ENCODE data around the gene LPGAT1. TPM values are rescaled to one million over a fixed set of nuclear protein-coding genes. Genes with fewer than 3 reads are reported as not detected.
A peak's percentile ranks its signal among the peaks of the same experiment; 100 is the strongest.
"Not testable (repeated sequence)": the region's sequence is repeated elsewhere in the genome, so short reads cannot be mapped to it uniquely, and the experiment has no call there.

LPGAT1 gene, protein sequence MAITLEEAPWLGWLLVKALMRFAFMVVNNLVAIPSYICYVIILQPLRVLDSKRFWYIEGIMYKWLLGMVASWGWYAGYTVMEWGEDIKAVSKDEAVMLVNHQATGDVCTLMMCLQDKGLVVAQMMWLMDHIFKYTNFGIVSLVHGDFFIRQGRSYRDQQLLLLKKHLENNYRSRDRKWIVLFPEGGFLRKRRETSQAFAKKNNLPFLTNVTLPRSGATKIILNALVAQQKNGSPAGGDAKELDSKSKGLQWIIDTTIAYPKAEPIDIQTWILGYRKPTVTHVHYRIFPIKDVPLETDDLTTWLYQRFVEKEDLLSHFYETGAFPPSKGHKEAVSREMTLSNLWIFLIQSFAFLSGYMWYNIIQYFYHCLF
- 18.0 TPM for total RNA-seq

DNA sequence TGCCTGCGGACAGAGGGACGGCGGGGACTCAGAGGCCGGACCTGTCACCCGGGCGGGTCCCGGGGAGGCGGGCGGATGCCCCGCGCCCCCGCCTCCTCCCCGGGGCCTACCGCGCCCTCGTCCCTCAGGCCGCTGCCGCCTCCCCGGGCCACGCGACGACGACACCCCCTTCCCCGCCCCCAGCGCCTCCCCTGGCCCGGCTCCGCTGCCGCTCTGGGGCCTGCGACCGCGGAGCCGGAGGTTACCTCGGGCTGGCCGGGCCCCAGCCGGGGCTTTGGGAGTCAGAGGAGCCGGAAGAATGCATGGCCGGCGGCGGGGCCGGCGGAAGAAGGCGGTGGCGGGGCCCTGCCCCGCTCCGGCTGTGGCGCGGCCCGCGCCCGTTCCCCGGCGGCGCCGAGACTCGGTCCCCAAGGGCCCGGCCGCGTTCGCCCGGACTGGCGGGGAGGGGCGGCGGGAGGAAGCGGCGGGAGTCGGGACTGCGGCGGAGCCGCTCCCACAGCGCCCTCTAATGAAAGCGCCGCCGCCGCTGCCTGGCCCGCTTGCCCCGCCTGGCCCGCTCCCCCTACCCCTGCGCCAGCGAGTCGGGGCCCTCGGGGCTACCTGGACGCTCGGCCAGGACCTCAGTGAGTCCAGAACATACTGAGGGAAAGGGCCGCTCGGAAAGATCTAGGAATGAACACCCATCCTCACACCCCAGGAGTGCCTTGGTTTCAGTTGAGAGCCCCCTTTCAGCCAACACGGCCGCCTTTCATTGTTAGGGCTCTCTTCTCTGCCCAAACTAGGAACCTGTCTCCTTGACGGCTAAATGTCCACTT, at the start of gene LPGAT1:
TSS of gene LPGAT1 (minus strand) at position 436 of the 815 bp plus-strand sequence. CDS start 1,467 bp downstream, outside the sequence.
- DNase-seq (ENCODE audit: low read depth in 2 of 3, low spot score in 2 of 3): peak; percentile 41 to 77 (median 74)

DNA sequence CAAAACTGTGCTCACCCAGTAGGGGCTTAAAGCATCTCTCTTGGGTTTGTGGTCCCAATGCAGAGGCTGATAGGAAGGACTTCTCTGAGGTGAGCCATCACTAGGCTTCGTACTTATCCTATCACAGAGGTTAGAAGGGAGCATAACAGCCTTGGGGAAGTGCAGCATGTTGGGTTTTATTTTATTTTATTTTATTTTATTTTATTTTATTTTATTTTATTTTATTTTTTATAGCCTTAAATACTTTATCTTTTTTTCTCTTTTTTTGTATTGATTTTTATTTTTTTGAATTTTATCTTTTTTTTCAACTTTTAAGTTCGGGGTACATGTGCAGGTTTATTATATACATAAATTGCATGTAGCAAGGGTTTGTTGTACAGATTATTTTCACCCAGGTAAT, 48.9 kb upstream of the LPGAT1 start:
- DNase-seq (ENCODE audit: low read depth in 2 of 3, low spot score in 2 of 3): no peak

DNA sequence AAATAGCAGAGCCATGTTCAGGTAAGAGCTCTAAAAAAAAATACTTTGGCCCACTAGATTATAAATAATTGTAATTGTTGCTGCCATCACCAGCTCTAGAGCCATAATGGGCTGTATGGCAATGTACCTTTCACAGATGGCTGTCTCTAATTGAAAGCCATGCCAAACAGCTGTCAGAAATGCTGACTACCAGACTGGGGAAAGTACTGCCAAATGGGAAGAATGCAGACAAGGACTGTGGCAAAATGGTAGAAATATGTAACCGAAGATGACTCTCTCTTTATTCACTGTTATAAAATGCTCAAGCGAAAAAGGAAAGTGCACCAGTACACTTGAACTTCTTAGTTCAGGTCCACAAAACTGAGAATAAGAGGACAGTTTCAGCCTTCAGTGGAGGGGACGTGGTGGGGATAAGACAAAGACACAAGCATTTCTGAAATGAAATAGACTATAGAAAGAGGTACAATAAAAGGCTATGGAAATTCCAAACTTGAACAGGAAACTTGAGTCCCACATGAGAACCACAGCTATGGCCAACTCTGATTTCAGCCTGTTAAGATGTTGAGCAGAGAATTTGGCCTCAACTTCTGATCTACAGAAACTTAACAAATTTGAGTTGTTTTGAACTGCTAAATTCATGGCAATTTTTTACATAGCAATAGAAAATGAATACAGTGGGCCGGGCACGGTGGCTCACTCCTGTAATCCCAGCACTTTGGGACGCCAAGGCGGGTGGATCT, 46.5 kb upstream of the LPGAT1 start:
- no peak for DNase-seq (ENCODE audit: low read depth in 2 of 3, low spot score in 2 of 3)

DNA sequence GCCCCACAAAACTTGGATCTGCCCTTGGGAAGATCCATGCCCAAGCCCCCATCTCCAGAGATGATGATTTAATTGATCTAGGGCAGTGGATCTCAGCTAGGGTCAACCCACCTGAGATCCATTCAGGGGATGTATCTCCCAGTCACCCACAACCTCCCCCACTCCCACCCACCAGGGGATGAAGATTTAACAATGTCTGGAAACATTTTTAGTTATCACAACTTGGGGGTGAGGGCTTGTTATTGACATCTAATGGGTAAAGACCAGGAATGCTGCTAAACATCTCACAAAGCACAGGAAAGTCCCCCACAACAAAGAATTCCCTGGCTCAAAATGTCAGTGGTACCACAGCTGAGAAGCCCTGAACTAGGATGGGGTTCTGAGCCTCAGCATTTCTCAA, 45.0 kb upstream of the LPGAT1 start:
- no peak for DNase-seq (ENCODE audit: low read depth in 2 of 3, low spot score in 2 of 3)

DNA sequence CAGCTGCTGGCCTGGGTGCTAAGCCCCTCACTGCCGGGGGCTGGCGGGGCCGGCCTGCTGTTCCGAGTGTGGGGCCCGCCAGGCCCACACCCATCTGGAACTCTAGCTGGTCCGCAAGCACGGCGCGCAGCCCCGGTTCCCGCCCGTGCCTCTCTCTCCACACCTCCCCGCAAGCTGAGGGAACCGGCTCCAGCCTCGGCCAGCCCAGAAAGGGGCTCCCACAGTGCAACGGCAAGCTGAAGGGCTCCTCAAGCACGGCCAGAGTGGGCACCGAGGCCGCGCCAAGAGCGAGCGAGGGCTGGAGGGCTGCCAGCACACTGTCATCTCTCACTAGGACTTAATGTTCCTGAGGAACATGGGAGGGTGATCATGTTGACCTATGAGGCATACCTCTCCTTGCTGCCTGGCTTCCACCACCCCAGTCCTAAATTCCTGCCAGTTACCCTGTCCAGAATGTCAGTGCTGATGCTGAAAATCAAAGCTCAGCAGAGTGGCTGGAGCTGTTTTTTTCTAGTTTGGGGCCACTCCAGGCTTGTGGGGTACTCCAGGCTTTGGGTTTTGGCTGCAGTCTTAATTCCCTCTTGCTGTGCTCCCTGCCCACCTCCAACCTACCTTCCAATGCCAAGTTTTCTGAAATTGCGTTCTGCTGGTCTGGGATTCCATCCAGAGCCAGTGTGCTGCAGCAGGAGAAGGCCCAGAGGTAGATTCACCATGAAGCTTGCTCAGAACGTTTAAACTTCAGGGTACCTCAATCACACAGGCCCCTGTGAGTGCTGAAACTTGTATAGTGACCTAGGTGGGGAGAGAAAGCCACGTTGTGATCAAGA, 44.2 kb upstream of the LPGAT1 start:
- no peak for DNase-seq (ENCODE audit: low read depth in 2 of 3, low spot score in 2 of 3)

DNA sequence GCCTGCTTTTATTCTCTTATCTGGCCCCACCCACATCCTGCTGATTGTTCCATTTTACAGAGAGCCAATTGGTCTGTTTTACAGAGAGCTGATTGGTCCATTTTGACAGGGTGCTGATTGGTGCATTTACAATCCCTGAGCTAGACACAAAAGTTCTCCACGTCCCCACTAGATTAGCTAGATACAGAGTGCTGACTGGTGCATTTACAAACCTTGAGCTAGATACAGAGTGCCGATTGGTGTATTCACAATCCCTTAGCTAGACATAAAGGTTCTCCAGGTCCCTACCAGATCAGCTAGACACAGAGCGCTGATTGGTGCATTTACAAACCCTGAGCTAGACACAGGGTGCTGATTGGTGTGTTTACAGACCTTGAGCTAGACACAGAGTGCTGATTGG, 43.2 kb upstream of the LPGAT1 start:
- not testable (repeated sequence) for DNase-seq (ENCODE audit: low read depth in 2 of 3, low spot score in 2 of 3)

DNA sequence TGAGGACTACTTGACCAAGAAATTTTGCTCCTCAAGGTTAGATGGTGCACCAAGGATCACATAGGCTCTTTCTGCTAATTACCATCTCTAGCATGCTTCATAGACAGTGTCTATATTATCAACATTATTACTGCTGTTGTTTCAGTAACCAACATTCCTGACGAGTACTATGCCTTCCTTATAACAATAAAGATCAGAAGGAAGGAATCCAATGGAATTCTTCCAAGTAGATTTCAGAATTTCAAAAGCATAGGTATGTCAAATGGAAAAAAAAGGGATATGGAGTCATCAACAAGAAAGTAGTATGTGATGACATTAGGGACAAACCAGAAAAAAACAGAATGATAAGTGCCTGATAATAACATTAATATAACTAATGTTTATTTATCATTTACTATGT, 39.6 kb upstream of the LPGAT1 start:
- no peak for DNase-seq (ENCODE audit: low read depth in 2 of 3, low spot score in 2 of 3)

DNA sequence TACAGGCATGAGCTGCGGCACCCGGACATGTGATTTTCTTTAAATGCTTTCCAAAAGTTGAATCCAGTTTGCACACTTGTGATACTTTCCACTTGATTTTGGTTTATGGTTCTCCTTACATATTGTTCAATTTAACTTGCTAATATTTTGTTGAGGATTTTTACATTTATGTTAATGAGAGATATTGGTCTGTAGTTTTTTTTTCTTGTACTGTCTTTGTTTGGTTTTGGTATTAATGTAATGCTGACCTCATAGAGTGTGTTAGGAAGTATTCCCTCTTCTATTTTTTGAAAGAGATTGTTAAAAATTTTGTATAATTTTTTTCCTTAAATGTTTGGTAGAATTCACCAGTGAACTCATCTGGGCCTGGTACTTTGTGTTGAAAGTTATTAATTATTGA, 34.6 kb upstream of the LPGAT1 start:
- DNase-seq (ENCODE audit: low read depth in 2 of 3, low spot score in 2 of 3): no peak

DNA sequence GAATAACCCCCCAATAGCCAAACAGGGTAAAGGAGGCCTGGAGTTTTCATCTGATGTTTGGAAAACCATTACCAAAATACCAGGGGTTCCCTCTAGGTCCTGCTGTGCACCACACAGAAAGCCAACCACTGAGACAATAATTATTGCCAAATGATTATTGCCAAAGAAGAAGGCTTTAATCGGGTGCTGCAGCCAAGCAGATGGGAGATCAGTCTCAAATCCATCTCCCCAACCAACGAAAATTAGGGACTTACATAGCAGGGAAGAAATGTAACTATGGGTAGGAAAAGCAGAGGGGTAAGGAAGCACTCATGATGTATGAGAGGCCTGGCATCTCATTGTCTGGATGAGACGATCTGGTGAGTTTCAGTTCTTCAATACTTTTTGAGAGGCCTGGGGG, 28.8 kb upstream of the LPGAT1 start:
- no peak for DNase-seq (ENCODE audit: low read depth in 2 of 3, low spot score in 2 of 3)

DNA sequence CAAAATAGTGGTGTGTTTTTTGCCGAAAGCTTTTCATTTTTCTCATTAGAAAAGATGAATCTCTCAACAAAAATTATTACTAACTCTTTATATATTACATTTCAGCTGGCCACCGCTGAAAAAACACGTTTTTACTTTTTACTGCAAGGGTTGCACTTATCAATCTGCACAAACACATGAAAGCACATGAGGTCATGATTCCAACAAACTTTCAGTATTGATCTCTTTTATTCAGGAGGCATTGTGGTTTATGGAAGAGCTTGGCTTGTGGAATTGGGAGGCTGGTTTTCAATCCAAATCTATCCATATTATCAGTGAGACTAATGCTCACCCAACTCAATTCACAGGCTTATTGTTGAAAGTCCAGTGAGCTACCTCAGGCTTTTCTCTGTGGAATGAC, 20.6 kb upstream of the LPGAT1 start:
- no peak for DNase-seq (ENCODE audit: low read depth in 2 of 3, low spot score in 2 of 3)

DNA sequence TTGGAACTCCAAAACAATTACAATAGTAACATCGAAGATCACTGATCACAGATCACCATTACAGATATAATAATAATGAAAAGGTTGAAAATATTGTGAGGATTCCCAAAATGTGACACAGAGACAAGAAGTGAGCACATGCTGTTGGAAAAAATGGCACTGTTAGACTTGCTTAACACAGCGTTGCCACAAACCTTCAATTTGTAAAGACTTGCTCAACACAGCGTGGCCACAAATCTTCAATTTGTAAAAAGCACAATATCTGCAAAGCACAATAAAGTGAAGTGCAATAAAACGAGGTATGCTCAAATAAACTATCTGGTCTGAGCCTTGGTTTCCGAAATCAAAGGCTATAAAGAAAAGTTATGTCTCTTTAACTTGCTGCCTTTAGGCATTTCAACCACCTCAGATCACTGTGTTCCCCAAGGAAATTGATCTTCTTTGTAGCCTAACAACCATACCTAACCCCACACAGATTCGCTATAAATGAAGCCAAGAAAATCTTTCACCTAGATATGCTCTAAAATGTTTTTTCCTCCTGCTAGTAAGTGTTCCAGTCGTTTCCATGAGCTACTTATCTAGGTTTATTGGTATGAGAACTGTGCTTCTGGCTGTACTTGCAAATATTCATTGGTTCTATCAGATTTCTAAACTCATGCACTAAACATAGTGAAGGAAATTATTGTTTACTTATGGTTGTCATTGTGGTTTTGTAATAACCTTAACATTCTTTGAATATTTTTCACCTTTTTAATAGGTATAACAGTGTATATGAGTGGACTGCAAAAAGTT, 13.1 kb upstream of the LPGAT1 start:
- DNase-seq (ENCODE audit: low read depth in 2 of 3, low spot score in 2 of 3): no peak

DNA sequence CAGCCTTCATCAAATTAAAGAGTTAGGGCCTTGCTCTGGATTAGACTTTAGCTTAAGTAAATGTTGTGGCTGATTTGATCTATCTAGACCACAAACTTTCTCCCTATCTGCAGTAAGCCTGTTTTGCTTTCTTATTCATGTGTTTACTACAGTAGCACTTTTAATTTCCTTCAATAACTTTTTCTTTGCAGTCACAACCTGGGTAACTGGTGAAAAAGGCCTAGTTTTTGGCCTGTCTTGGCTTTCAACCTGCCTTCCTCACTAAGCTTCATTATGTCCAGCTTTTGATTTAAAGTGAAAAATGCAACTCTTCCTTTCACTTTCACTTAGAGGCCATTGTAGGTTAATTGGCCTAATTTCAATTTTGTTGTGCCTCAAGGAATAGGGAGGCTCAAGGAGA, 12.5 kb upstream of the LPGAT1 start:
- DNase-seq (ENCODE audit: low read depth in 2 of 3, low spot score in 2 of 3): peak in 1 of 3 donors; percentile 34

DNA sequence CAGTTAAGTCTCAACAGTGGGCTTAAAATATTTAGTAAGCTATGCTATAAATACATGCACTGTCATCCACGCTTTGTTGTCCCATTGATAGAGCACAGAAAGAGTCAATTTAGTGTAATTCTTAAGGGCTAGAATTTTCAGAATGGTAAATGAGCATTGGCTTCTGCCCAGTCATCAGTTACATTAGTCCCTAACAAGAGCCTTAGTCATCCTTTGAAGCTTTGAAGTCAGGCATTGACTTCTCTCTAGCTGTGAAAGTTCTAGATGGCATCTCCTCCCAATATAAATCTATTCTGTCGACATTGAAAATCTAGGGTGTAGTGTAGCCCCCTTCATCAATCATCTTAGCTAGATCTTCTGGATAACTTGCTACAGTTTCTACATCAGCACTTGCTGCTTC, 12.0 kb upstream of the LPGAT1 start:
- DNase-seq (ENCODE audit: low read depth in 2 of 3, low spot score in 2 of 3): no peak

DNA sequence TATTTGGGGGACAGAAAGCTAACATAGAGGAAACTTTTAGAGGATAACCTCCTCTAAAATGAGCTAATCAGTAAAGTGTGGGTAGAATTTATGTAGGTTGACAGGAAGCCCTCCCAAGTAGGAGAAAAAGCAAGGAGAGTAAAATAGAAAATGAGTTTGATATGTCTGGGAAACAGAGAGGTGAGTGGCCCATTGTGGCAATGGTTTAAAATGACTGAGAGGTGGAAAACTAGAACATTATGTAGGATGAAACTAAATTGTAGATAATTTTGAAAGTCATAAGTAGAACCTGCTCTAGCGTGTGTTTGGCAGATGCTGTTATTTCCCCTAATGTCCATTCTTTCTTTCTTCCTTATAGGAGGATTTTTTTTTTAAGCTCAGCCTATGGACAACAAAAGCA, 8.5 kb upstream of the LPGAT1 start:
- no peak for DNase-seq (ENCODE audit: low read depth in 2 of 3, low spot score in 2 of 3)

DNA sequence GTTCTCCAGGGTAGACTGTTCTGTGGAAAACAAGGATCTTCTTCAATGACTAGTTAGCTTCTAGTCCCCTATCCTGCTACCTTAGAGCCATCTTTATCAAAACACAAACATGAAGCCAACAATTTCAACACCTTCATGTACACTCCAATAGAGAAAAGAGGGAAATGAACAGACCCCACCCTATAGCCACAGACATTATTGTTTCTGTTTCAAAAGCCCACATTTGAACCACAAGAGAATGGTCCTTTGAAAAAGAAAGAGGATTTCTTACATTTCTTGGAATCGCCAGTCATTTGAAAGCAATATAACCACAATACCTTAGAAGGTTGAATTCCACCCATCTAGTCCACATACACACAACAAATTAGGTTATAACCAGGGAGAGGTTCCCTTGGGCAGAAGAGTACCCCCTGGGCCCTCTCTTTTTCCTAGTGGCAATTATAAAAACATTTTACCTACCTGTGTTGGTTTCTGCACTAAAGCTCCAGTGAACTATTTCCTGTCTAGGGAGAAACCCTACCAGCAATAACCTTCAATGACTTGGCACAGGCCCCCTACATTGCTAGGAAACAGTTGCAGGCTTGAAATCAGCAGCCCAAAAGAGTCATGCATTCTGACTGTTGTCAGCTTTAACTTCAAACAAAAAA, 2.7 kb upstream of the LPGAT1 start:
- peak in 1 of 3 donors; percentile 30 for DNase-seq (ENCODE audit: low read depth in 2 of 3, low spot score in 2 of 3)

DNA sequence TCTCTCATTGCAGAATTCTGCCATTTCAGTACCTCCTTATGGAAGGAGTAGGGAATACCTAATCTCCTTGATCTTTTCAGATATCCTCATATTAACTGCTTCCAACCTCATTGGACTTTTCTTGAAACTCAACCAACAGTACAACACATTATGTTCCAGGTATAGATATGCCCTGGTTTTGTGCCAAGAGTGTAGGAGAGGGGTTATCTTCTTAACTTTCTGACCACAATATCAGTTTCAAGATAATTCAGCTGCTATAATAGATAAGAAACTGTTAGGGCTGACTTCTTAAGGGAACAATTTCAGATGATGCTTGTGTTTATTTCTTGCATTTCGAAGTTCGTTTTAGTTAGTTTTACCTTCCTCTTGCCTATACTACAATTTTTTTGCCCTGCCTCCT, 2.1 kb upstream of the LPGAT1 start:
- no peak for DNase-seq (ENCODE audit: low read depth in 2 of 3, low spot score in 2 of 3)

DNA sequence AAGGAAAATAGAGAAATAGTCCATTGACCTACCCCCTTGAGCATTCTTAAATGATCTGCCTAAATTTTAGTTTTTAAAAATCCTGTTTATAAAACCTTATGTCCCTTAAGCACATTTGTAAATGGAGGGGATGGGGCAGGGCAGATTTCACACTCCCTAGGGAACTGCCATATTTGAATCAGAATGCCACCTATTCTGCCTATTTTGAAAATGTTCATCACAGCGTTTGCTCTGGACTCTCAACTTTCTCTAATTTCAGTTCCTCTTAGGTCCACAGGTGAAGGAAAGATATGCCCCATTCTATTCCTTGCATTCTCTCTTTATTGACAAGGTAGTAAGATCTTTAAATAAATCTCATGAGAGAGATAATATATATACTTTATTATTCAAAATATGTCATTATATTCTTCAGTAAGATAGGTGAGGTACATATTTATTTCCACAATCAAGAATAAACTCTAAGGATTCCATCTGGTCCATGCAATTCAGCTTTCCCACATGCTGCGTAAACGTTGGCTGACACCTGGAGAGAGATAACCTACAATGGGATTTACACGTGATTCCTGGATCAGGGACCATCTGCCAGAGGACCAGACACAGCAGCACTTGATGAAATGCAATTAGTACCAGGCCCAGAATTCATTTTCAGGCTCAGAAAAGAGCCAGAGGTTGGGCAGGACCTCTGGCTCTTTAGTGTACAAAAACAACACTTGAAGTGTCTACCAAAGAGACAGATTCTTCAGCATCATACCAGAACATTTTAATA, 1.2 kb upstream of the LPGAT1 start:
- DNase-seq (ENCODE audit: low read depth in 2 of 3, low spot score in 2 of 3): no peak

DNA sequence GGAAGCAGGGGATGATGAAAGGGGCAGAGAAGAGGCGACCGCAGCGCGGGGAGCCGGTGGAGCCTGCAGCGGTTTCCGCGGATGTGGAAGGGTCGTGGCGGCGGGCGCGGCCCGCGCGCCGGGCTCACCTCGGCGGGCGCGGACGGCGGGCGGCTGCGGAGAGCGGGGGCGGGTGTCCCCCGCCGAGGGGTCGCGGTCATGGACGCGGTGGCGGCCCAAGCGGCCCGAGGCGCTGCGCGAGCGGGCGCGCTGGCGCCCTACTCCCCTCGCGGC, 572 bp downstream of the LPGAT1 start:
- DNase-seq (ENCODE audit: low read depth in 2 of 3, low spot score in 2 of 3): peak in 1 of 3 donors; percentile 50

Data from hematopoietic multipotent progenitor cell (in vitro differentiated cells).